GM19351 (cell line): ENCODE data around the gene ZBTB7C.

Experiments used
- ATAC-seq: cut with Tn5 transposase; IDR thresholded peaks from one replicate; pipeline ENCODE4 v1.9.1; 2021; ENCODE audit warnings: mild to moderate bottlenecking, moderate library complexity; ENCODE audit not compliant: unreplicated experiment

ZBTB7C gene

GRCh38 chr18:48263914-48264902 is 145.0 kb downstream of the ZBTB7C start:
- ATAC-seq, result no peak

GRCh38 chr18:48263192-48263853 is 145.9 kb downstream of the ZBTB7C start:
- no peak for ATAC-seq

GRCh38 chr18:48260237-48260636 is 148.9 kb downstream of the ZBTB7C start:
- ATAC-seq, result no peak

DNA sequence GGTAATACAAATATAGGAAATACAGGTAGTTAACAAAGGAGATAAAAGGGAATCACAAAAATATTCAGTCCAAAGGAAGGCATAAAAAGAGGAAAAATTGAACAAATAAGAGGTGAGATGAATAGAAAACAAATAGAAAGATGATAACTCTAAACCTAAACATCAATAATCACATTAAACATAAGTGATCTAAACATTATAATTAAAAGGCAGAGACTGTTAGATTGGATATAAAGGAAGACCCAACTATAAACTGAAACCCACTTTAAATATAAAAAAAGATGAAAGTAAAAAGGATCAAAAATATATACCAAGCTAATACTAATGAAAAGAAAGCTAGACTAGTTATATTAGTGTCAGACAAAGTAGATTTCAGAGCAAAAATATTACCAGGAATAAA is 152.3 kb downstream of the ZBTB7C start:
- ATAC-seq, result no peak

DNA sequence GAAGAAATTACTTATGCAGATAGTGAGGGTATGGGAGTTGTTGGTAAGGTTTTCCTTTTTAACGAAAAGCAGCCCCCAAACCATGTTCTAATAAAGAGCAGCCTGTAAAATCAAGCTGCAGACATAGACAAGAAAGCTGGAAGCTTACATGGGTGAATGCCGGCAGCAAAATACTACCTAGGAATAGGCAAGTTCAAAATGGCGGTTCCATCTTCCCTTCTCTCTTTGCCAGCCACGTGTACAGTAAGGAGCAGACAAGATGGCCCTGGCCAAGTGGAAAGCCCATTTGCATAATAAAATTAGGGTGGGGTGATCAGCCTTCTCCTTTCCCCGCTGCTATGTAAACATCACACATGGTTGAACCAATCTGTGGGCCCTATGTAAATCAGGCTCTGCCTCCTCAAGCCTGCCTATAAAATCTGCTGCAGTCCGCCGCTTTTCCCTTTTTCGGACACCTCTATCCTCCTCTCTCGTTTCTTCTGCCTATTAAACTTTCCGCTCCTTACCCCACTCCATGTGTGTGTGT is 155.0 kb downstream of the ZBTB7C start:
- ATAC-seq, result no peak

- no peak for ATAC-seq
Measured at GRCh38 chr18:48252525-48252924, 156.7 kb downstream of the ZBTB7C start.

GRCh38 chr18:48250918-48251317 is 158.3 kb downstream of the ZBTB7C start:
- no peak for ATAC-seq

GRCh38 chr18:48250362-48250907 is 158.7 kb downstream of the ZBTB7C start:
- ATAC-seq, result no peak

DNA sequence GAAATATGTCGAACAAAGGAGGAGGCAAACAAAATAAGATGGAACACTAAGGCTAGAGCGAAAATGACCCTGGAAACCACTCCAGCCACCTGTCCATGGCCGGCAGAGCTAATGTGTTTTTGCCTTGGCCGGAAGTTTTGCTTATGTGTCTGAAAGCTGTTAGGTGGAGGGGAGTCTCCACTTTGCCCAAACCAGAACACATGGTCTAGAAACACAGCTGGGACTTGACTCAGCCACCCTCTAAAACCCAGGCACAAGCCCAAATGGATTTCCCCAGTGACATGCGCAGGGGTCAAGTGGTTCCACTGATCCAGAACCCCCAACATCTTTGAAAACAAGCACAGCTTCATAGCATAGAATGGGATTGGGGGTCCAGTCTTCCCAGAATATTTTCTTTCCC is 159.3 kb downstream of the ZBTB7C start:
- ATAC-seq, result no peak

- ATAC-seq, result no peak
Measured at GRCh38 chr18:48244530-48244929, 164.7 kb downstream of the ZBTB7C start.

DNA sequence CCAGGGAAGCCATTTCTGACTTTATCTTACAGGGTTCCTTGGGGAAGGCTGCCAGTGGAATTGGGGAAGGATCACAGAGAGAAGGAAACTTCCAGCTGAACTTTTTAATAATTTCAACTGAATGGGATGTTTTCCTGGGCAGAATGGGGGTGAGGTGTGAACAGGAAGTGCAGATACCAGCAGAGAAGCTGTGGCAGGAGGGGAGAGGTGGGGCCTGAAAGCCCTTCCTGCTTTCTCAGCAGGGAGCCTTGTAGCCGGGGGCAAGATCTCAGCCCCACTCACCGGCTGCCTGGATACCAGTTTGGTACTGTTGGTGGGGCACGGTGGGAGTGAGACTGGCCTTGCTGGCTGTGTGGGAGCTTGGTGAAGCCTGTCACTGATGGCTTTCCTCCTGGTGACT is 170.5 kb downstream of the ZBTB7C start:
- ATAC-seq, result no peak

DNA sequence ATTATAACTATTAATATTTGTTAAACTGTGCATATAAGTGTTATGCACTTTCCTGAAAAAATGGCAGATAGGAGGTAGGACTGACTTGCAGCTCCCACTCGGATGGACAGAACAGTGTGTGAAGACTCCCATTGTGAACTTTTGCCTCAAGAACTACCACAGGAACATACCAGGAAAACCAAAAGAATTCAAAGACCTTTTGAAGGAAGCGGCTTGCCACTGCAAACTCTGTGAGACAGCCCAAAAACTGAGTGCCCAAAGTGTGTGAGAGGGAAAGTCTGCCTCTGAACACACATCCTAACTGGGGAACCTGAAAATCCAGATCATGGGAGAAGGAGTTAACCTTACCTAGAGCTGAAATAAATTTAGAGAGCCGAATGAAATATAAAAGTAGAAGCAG is 171.0 kb downstream of the ZBTB7C start:
- no peak for ATAC-seq

DNA sequence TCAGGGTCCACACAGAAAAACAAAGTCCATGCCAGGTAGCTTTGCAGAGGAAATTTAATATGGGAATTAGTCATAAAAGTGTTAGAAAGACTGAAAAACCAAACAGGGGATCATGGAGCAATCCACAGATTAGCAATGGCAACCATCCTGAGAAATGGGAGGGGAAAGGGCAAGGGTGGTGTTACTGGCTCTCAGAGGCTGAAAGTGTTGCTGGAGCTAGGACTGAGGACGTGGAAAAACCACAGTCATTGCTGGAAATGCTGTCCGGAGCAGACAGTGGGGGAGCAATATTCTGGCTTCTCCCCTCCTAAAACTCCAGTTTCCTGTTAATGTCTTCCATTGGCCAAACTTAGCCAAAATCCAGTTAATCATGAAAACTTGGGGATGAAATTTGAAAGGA is 172.4 kb downstream of the ZBTB7C start:
- no peak for ATAC-seq

GRCh38 chr18:48230467-48231113 is 178.6 kb downstream of the ZBTB7C start:
- ATAC-seq, result peak; percentile 56

DNA sequence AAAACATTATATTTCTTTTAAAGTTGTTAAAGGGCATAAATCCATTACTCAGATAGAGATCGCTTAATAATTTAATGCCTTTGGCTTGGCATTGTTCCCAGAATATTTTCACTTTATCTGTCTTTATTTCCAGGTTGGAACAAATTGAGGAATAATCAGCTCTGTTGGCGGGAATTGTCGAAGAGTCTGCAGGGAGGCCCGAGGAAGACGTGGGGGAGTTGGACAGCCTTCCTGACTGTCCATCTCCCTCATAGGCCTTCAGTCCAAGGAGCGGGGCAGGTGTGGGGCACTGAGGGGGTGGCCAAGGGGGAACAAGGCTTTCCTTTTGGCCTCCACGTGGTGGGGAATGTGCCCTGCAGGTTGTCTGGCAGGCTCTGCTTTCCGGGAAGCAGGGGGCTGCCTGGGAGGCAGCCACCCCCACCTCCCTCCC is 179.6 kb downstream of the ZBTB7C start:
- ATAC-seq, result no peak

DNA sequence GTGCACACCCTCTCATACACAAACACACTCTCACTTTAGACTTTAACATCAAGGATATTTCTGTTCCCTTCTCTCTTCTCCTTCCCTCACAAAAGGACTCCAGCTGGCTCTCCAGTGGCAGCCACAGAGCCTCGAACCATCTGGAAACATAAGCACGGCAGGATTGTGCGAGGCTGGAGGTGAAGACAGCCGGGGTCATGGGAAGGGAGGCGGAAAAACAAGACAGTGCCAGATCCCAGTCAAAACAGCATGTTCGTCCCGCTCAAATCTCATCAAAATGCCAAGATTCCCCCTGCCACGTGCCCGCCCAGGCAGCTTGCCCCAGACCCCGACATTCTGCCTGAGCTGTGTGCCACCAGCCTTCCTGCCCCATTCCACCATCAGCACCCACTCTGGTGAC is 180.3 kb downstream of the ZBTB7C start:
- ATAC-seq, result no peak

GRCh38 chr18:48228301-48228715 is 180.9 kb downstream of the ZBTB7C start:
- no peak for ATAC-seq

DNA sequence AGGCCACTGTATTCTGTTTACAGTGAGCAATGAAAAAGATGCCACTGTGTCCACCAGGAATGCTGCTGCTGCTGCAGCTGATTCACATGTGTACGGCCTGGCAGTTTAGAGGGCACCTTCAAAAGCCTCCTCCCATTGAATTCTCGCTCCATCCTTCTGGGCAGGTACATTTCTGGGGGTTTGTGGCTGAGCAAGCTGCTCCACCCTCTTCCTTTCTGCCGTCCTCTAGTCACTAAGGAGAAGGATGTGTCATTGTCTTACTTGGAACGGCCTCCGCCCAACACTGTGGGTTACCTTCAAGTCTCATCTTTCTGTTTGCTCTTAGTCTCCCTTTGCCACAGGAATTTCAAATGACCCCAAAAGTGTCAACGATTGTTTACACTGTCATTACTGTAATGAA is 182.0 kb downstream of the ZBTB7C start:
- ATAC-seq, result no peak

GRCh38 chr18:48226401-48226800 is 182.8 kb downstream of the ZBTB7C start:
- ATAC-seq, result no peak

GRCh38 chr18:48222118-48222517 is 187.1 kb downstream of the ZBTB7C start:
- ATAC-seq, result peak; percentile 90
